SK-N-SH treated with all-trans-retinoic acid at 6 μM for 48 hours (cell line): ENCODE results near the gene NAA11.

Source experiments
- ESRRG ChIP-seq: fragments of 250-450 bp; sonication (Bioruptor Pico); IDR thresholded peaks from 2 replicates; pipeline ENCODE4 v1.6.1; 2021; ENCODE audit warnings: mild to moderate bottlenecking
- RARB ChIP-seq: fragments of 250-450 bp; sonication (Bioruptor Pico); IDR thresholded peaks from 2 replicates; pipeline ENCODE4 v1.8.0; 2021; ENCODE audit warnings: mild to moderate bottlenecking, moderate library complexity
- ZFP3 ChIP-seq: fragments of 250-450 bp; sonication (Bioruptor Pico); IDR thresholded peaks from 2 replicates; pipeline ENCODE4 v1.5.0; 2020; ENCODE audit warnings: mild to moderate bottlenecking, moderate library complexity
- TF ChIP-seq, protein P1 (sequence below): fragments of 250-450 bp; sonication (Bioruptor Pico); IDR thresholded peaks from 2 replicates; pipeline ENCODE4 v1.5.1; 2020; ENCODE audit warnings: low read depth, mild to moderate bottlenecking, moderate library complexity

DNA sequence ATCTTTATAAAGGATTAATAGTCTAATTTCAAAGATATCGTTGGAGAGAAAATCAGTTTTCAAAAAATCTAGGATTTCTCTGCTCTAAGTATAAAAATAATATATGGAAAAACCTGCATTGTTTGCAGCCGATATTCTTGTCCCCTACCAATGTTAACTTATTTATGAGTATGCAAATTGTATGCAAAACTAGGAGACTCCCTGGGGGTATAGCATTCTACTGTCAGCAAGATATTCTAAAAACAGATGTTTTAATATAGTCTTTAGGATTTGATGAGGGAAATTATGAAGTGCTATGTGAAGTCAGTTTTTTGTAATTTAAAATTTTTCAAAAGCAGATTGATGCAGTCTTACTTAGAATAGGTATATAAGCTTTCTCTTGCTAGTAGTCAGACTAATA is 41.2 kb upstream of the NAA11 start:
- TF ChIP-seq ESRRG (no peak), RARB (CRISPR knock-in tag) (no peak), ZFP3 (no peak)
- TF ChIP-seq, protein P1, sequence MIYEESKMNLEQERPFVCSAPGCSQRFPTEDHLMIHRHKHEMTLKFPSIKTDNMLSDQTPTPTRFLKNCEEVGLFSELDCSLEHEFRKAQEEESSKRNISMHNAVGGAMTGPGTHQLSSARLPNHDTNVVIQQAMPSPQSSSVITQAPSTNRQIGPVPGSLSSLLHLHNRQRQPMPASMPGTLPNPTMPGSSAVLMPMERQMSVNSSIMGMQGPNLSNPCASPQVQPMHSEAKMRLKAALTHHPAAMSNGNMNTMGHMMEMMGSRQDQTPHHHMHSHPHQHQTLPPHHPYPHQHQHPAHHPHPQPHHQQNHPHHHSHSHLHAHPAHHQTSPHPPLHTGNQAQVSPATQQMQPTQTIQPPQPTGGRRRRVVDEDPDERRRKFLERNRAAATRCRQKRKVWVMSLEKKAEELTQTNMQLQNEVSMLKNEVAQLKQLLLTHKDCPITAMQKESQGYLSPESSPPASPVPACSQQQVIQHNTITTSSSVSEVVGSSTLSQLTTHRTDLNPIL = no peak
